K562 (cell line): ENCODE results near the gene TRNAU1AP. TPM values are rescaled to one million over a fixed set of nuclear protein-coding genes. Genes with fewer than 3 reads are reported as not detected.

Source experiments
- ARID3A ChIP-seq: IDR thresholded peaks from 2 replicates; pipeline ENCODE4 v1.6.1; 2012; ENCODE audit warnings: low read depth, low read length, improper control_type of control experiment, borderline replicate concordance
- GABPA ChIP-seq: fragments of 200-800 bp; sonication (Bioruptor generic); conservative IDR thresholded peaks from 2 replicates; pipeline ENCODE4 v1.6.1; 2016; ENCODE audit warnings: low read depth, missing genetic modification characterization, missing compliant biosample characterization
- HLTF ChIP-seq: fragments of 450-650 bp; IDR thresholded peaks from 2 replicates; pipeline ENCODE4 v1.6.1; 2016
- HNRNPK ChIP-seq: fragments of 200-400 bp; formaldehyde crosslinking; IDR thresholded peaks from one replicate; pipeline ENCODE4 v1.6.1; 2018; ENCODE audit warnings: mild to moderate bottlenecking, low read depth, low read length; ENCODE audit not compliant: poor library complexity, severe bottlenecking
- HSF4 ChIP-seq: fragments of 250-450 bp; sonication (Bioruptor Pico); IDR thresholded peaks from 2 replicates; pipeline ENCODE4 v2.1.2; 2022; ENCODE audit warnings: mild to moderate bottlenecking, moderate library complexity, borderline replicate concordance
- RBM22 ChIP-seq: fragments of 200-400 bp; formaldehyde crosslinking; IDR thresholded peaks from 2 replicates; pipeline ENCODE4 v1.6.1; 2018; ENCODE audit warnings: low read length, low read depth; ENCODE audit not compliant: poor library complexity, severe bottlenecking
- SNIP1 ChIP-seq: fragments of 450-650 bp; IDR thresholded peaks from 2 replicates; pipeline ENCODE4 v1.7.1; 2017; ENCODE audit warnings: low read depth, mild to moderate bottlenecking
- ZC3H11A ChIP-seq: IDR thresholded peaks from 2 replicates; pipeline ENCODE4 v1.6.1; 2012; ENCODE audit warnings: low read depth, low read length, improper control_type of control experiment
- ZHX1 ChIP-seq: fragments of 150-350 bp; conservative IDR thresholded peaks from 2 replicates; pipeline ENCODE4 v1.6.1; 2014; ENCODE audit warnings: low read length
- ZNF23 ChIP-seq: fragments of 250-450 bp; sonication (Bioruptor Pico); IDR thresholded peaks from 2 replicates; pipeline ENCODE4 v1.4.0; 2020; ENCODE audit warnings: mild to moderate bottlenecking
- polyA plus RNA-seq, 8 experiments: library from polyadenylated mRNA; depleted of rRNA in 4 of 8; stranded (reverse) in 5 of 8; unstranded in 3 of 8; fragments of >200 nt; fragmentation: Nextera tagmentation in 2 of 8; fragmentation: Illumina TruSeq in 1 of 8; extraction: Ambion mirVana in 2 of 8; extraction: Trizol in 1 of 8; gene quantifications; 2 replicates each; pipeline versions ENCODE4 v1.2.1 to v1.2.3, GENCODE V29; 2011 to 2014; ENCODE audit warnings: inconsistent platforms in 1 of 8, missing spikeins in 1 of 8
- total RNA-seq, 7 experiments: library from RNA; depleted of rRNA in 6 of 7; stranded (reverse); fragments of >200 nt in 6 of 7; fragmentation: Illumina TruSeq in 2 of 7; extraction: Trizol in 2 of 7; gene quantifications; 2 replicates each; pipeline versions ENCODE4 v1.2.1 to v1.2.3, GENCODE V29; 2011 to 2021; ENCODE audit warnings: low replicate concordance in 1 of 7

TRNAU1AP gene
- total and polyA plus RNA-seq, 9 of the 15 experiments (the other 6 are each of a cell fraction or from before 2014, with no cell fraction given), result 34.9 to 110 (median 46.3) TPM

- no peak for TF ChIP-seq ZHX1
- TF ChIP-seq ARID3A, result no peak
- TF ChIP-seq HSF4, result no peak
- no peak for TF ChIP-seq SNIP1
- no peak for TF ChIP-seq HLTF
- TF ChIP-seq RBM22, result no peak
- no peak for TF ChIP-seq GABPA (tag)
- no peak for TF ChIP-seq ZC3H11A
- TF ChIP-seq HNRNPK, result no peak
- TF ChIP-seq ZNF23 (CRISPR knock-in tag), result no peak
These were observed 1.5 kb upstream of the TRNAU1AP start (continued) for GRCh38 chr1:28551381-28551780.
